Neural crest cell (in vitro differentiated cells): ENCODE data around the gene TLE4. TPM values are rescaled to one million over a fixed set of nuclear protein-coding genes. Genes with fewer than 3 reads are reported as not detected.

Experiments used
- DNase-seq: peaks from one replicate; pipeline ENCODE4 v3.0.0; 2021; ENCODE audit warnings: low read depth, mixed read lengths, low spot score
- H3K27ac Mint-ChIP-seq: one replicate; pipeline ENCODE4 v1.8.0; 2021; ENCODE audit warnings: mild to moderate bottlenecking, mixed read lengths; ENCODE audit not compliant: unreplicated experiment
- H3K27me3 Mint-ChIP-seq: 2 replicates; pipeline ENCODE4 v1.8.0; 2021; ENCODE audit warnings: low read depth, mild to moderate bottlenecking, mixed read lengths
- H3K36me3 Mint-ChIP-seq: 2 replicates; pipeline ENCODE4 v1.8.0; 2021; ENCODE audit warnings: low read depth, mild to moderate bottlenecking, mixed read lengths
- H3K4me1 Mint-ChIP-seq: 2 replicates; pipeline ENCODE4 v1.8.0; 2021; ENCODE audit warnings: mixed read lengths
- H3K4me3 Mint-ChIP-seq: one replicate; pipeline ENCODE4 v1.8.0; 2021; ENCODE audit warnings: mild to moderate bottlenecking, mixed read lengths
- H3K9me3 Mint-ChIP-seq: 2 replicates; pipeline ENCODE4 v1.8.0; 2021; ENCODE audit warnings: mixed read lengths
- total RNA-seq: library from RNA; stranded (reverse); gene quantifications from 2 replicates; pipeline ENCODE4 v1.2.1, GENCODE V29; 2021
- TF ChIP-seq, protein P1 (sequence below): fragments of 200-600 bp; sonication (generic); conservative IDR thresholded peaks from 2 replicates; pipeline ENCODE4 v1.5.0; 2021; ENCODE audit warnings: antibody characterized with exemption, mild to moderate bottlenecking

The TLE4 gene
- total RNA-seq, 1 donor from 2014 or later: 85.8 TPM

DNA sequence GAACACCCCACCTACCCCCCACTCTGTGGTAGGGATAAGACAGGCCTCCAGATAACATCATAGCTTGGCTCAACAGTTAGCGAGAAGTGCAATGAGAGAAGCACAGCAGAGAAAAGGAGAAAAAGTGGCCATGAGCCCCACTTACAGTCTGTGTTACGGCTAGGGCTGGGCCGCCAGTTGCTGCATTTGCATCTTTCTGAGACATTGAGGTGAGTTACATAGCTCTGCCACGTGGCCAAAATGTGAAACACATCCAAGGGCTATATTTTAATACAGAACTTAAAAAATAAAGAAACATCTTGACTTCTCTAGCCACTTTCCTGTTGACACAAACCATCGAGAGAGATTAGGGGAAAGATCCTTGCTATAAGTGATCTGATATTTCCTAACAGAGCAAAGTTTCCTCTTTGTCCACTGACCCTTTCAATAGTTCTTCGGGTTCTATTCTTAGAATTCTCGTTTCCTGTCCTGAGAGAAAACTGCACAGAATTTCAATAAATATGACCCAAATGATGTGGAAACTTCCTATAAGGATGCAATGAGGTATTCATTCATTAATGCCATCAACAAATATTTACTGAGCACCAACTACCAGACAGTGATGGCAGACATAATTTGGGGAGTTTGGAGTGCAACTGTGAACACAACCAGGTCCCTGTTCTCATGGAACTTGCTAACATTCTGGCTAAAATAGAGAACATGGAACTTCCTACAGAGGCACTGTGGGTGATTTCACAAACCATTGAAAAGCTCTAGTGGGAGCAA is 3.2 kb upstream of the TLE4 start:
- no peak for DNase-seq
- no peak overlapping the region for H3K27ac Mint-ChIP-seq
- no peaks in the 10 kb centered on the region for H3K9me3 Mint-ChIP-seq
- H3K36me3 Mint-ChIP-seq: no peaks in the 10 kb centered on the region
- TF ChIP-seq, protein P1, sequence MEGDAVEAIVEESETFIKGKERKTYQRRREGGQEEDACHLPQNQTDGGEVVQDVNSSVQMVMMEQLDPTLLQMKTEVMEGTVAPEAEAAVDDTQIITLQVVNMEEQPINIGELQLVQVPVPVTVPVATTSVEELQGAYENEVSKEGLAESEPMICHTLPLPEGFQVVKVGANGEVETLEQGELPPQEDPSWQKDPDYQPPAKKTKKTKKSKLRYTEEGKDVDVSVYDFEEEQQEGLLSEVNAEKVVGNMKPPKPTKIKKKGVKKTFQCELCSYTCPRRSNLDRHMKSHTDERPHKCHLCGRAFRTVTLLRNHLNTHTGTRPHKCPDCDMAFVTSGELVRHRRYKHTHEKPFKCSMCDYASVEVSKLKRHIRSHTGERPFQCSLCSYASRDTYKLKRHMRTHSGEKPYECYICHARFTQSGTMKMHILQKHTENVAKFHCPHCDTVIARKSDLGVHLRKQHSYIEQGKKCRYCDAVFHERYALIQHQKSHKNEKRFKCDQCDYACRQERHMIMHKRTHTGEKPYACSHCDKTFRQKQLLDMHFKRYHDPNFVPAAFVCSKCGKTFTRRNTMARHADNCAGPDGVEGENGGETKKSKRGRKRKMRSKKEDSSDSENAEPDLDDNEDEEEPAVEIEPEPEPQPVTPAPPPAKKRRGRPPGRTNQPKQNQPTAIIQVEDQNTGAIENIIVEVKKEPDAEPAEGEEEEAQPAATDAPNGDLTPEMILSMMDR: no peak
- H3K27me3 Mint-ChIP-seq: peaks cover 9% of the 10 kb centered on the region
- peaks cover 7% of the 10 kb centered on the region for H3K4me1 Mint-ChIP-seq
- H3K4me3 Mint-ChIP-seq: peak overlapping the region; percentile 76

- no peak overlapping the region for H3K4me3 Mint-ChIP-seq
- no peak for DNase-seq
- peaks cover 4% of the 10 kb centered on the region for H3K36me3 Mint-ChIP-seq
- H3K9me3 Mint-ChIP-seq: no peaks in the 10 kb centered on the region
- TF ChIP-seq, protein P1: no peak
- H3K4me1 Mint-ChIP-seq: peaks cover 21% of the 10 kb centered on the region
- peak overlapping the region; percentile 92 for H3K27ac Mint-ChIP-seq
- H3K27me3 Mint-ChIP-seq: peaks cover 14% of the 10 kb centered on the region
Measured at GRCh38 chr9:79569814-79570447, 1.8 kb upstream of the TLE4 start.

GRCh38 chr9:79570448-79571308 is 1.1 kb upstream of the TLE4 start:
- peak; percentile 56 for DNase-seq
- Mint-ChIP-seq H3K9me3 (no peaks in the 10 kb centered on the region), H3K36me3 (peaks cover 6% of the 10 kb centered on the region), H3K27ac (peak overlapping the region; percentile 92), H3K4me3 (no peak overlapping the region), H3K4me1 (peaks cover 24% of the 10 kb centered on the region), H3K27me3 (peaks cover 14% of the 10 kb centered on the region)
- TF ChIP-seq, protein P1: no peak

- Mint-ChIP-seq H3K4me3 (no peak overlapping the region), H3K9me3 (no peaks in the 10 kb centered on the region), H3K27me3 (peaks cover 8% of the 10 kb centered on the region), H3K36me3 (peaks cover 8% of the 10 kb centered on the region), H3K4me1 (peaks cover 36% of the 10 kb centered on the region), H3K27ac (no peak overlapping the region)
- TF ChIP-seq, protein P1: no peak
- DNase-seq: no peak
Measured at GRCh38 chr9:79572032-79572607, 355 bp downstream of the TLE4 start.
